Measurements from ENCODE around the gene ZNRF3.

DNA sequence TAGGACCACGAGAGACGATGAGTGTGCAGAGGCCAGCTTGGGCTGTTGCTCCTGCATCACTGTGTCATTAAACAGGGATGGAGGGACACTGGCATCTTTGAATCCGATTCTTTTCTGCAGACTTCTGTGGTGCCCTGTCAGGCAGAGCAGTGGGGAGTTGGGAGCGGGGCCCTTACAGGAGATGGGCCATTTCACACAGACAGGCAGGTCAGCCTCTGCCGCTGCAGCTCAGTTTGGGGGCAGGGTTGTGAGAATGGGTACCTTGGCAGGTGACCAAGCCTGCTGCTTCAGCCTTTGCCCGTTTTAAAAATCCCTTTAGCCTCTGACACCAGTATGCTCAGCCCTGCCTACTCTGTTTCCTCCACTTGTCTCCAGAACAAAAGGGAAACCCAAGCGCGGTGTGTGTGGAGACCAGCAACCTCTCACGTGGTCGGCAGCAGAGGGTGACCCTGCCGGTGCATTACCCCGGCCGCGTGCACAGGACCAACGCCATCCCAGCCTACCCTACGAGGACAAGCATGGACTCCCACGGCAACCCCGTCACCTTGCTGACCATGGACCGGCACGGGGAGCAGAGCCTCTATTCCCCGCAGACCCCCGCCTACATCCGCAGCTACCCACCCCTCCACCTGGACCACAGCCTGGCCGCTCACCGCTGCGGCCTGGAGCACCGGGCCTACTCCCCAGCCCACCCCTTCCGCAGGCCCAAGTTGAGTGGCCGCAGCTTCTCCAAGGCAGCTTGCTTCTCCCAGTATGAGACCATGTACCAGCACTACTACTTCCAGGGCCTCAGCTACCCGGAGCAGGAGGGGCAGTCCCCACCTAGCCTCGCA, 165.7 kb downstream of the ZNRF3 start:
- TF ChIP-seq, protein P1, sequence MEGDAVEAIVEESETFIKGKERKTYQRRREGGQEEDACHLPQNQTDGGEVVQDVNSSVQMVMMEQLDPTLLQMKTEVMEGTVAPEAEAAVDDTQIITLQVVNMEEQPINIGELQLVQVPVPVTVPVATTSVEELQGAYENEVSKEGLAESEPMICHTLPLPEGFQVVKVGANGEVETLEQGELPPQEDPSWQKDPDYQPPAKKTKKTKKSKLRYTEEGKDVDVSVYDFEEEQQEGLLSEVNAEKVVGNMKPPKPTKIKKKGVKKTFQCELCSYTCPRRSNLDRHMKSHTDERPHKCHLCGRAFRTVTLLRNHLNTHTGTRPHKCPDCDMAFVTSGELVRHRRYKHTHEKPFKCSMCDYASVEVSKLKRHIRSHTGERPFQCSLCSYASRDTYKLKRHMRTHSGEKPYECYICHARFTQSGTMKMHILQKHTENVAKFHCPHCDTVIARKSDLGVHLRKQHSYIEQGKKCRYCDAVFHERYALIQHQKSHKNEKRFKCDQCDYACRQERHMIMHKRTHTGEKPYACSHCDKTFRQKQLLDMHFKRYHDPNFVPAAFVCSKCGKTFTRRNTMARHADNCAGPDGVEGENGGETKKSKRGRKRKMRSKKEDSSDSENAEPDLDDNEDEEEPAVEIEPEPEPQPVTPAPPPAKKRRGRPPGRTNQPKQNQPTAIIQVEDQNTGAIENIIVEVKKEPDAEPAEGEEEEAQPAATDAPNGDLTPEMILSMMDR (IDR thresholded peaks at IDR 0.05) = no peak
- no peak for TF ChIP-seq POLR2A (IDR thresholded peaks at IDR 0.05)
- TF ChIP-seq EP300 (IDR thresholded peaks at IDR 0.05) = no peak

Data from upper lobe of left lung (tissue), 4 donors.